GM12892 (cell line): ENCODE data around the gene CACNA1C.

ENCODE experiments used
- DNase-seq: peaks from one replicate; pipeline ENCODE4 v3.0.0; 2011; ENCODE audit not compliant: insufficient read length
- FAIRE-seq: peaks from 2 replicates; lab custom pipeline; 2011; peaks lifted over from hg19 to GRCh38; lab: Jason Lieb, UNC
- POLR2A ChIP-seq: IDR thresholded peaks from 2 replicates; pipeline ENCODE4 v1.6.1; 2011; ENCODE audit warnings: low read depth, low read length, control low read depth
- POLR2AphosphoS5 ChIP-seq: IDR thresholded peaks from 2 replicates; pipeline ENCODE4 v1.6.1; 2011; ENCODE audit warnings: low read depth, low read length, control low read depth
- TAF1 ChIP-seq: IDR thresholded peaks from 2 replicates; pipeline ENCODE4 v1.6.1; 2011; ENCODE audit warnings: low read depth, mild to moderate bottlenecking, control low read depth, low read length, borderline replicate concordance

CACNA1C gene

GRCh38 chr12:2325519-2325918 lies 272.7 kb downstream of the CACNA1C start:
- TF ChIP-seq POLR2AphosphoS5, result no peak
- TF ChIP-seq POLR2A, result no peak
- no peak for TF ChIP-seq TAF1
- DNase-seq (no peak), FAIRE-seq (no peak)

- TF ChIP-seq TAF1 (no peak), POLR2A (no peak), POLR2AphosphoS5 (no peak)
- FAIRE-seq, result no peak
- no peak for DNase-seq
Measured at GRCh38 chr12:2326470-2326869, 273.7 kb downstream of the CACNA1C start.

- TF ChIP-seq POLR2AphosphoS5 (no peak), POLR2A (no peak), TAF1 (no peak)
- FAIRE-seq, result no peak
- DNase-seq, result no peak
Measured at GRCh38 chr12:2328661-2329060, 275.9 kb downstream of the CACNA1C start.

GRCh38 chr12:2329661-2330210 lies 276.9 kb downstream of the CACNA1C start:
- no peak for TF ChIP-seq POLR2AphosphoS5
- TF ChIP-seq POLR2A, result no peak
- no peak for TF ChIP-seq TAF1
- no peak for DNase-seq
- FAIRE-seq, result no peak

GRCh38 chr12:2332236-2332635 lies 279.4 kb downstream of the CACNA1C start:
- TF ChIP-seq POLR2A (no peak), TAF1 (no peak), POLR2AphosphoS5 (no peak)
- no peak for FAIRE-seq

GRCh38 chr12:2332947-2333346 lies 280.2 kb downstream of the CACNA1C start:
- FAIRE-seq (no peak), DNase-seq (no peak)
- TF ChIP-seq POLR2AphosphoS5 (no peak), POLR2A (no peak), TAF1 (no peak)

More at GRCh38 chr12:2332236-2332635, 279.4 kb downstream of the CACNA1C start:
- no peak for DNase-seq

GRCh38 chr12:2333491-2334195 lies 280.9 kb downstream of the CACNA1C start:
- DNase-seq (no peak), FAIRE-seq (no peak)
- TF ChIP-seq POLR2A, result no peak
- TF ChIP-seq TAF1, result no peak
- no peak for TF ChIP-seq POLR2AphosphoS5

GRCh38 chr12:2334271-2334670 lies 281.5 kb downstream of the CACNA1C start:
- TF ChIP-seq TAF1 (no peak), POLR2A (no peak), POLR2AphosphoS5 (no peak)
- DNase-seq (no peak), FAIRE-seq (no peak)

- FAIRE-seq, result no peak
- TF ChIP-seq TAF1 (no peak), POLR2A (no peak), POLR2AphosphoS5 (no peak)
- DNase-seq, result no peak
Measured at GRCh38 chr12:2334689-2335088, 281.9 kb downstream of the CACNA1C start.

- TF ChIP-seq POLR2AphosphoS5, result no peak
- TF ChIP-seq TAF1, result no peak
- no peak for TF ChIP-seq POLR2A
- DNase-seq (no peak), FAIRE-seq (no peak)
Measured at GRCh38 chr12:2335109-2335508, 282.3 kb downstream of the CACNA1C start.

- TF ChIP-seq TAF1 (no peak), POLR2A (no peak), POLR2AphosphoS5 (no peak)
- no peak for FAIRE-seq
- no peak for DNase-seq
Measured at GRCh38 chr12:2335513-2335912, 282.7 kb downstream of the CACNA1C start.

- no peak for TF ChIP-seq TAF1
- TF ChIP-seq POLR2A, result no peak
- TF ChIP-seq POLR2AphosphoS5, result no peak
- FAIRE-seq, result no peak
- no peak for DNase-seq
Measured at GRCh38 chr12:2335916-2336315, 283.1 kb downstream of the CACNA1C start.
